GM12864 (cell line): ENCODE results near the gene ARHGEF40.

Source experiments
- DNase-seq: peaks from one replicate; pipeline ENCODE4 v3.0.0-alpha.2; 2011; ENCODE audit warnings: low read depth
- H3K4me3 ChIP-seq: 2 replicates; pipeline ENCODE4 v1.5.1; 2011; ENCODE audit warnings: mild to moderate bottlenecking, low read depth, low read length, control low read depth
- TF ChIP-seq, protein P1 (sequence below): IDR thresholded peaks from 2 replicates; pipeline ENCODE4 v1.5.1; 2011; ENCODE audit warnings: low read depth, mild to moderate bottlenecking, moderate library complexity, low read length, control low read depth, inconsistent platforms; ENCODE audit errors: missing control alignments

The ARHGEF40 gene

DNA sequence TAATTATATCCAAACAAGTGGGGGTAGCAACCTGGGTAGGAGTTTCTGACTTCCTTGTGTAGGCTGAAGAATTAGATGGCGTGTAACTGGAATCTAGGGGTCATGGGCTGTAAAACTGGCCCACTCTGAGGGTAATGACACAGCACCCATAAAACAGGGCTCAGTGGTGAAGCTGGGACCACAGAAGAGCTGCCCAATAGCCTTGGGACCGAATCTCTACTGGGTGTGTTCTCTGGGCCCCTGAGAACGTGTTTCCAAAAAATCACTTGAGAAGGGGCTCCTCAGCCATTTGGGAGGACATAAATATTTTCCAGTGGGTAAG is 8.8 kb upstream of the ARHGEF40 start:
- TF ChIP-seq, protein P1, sequence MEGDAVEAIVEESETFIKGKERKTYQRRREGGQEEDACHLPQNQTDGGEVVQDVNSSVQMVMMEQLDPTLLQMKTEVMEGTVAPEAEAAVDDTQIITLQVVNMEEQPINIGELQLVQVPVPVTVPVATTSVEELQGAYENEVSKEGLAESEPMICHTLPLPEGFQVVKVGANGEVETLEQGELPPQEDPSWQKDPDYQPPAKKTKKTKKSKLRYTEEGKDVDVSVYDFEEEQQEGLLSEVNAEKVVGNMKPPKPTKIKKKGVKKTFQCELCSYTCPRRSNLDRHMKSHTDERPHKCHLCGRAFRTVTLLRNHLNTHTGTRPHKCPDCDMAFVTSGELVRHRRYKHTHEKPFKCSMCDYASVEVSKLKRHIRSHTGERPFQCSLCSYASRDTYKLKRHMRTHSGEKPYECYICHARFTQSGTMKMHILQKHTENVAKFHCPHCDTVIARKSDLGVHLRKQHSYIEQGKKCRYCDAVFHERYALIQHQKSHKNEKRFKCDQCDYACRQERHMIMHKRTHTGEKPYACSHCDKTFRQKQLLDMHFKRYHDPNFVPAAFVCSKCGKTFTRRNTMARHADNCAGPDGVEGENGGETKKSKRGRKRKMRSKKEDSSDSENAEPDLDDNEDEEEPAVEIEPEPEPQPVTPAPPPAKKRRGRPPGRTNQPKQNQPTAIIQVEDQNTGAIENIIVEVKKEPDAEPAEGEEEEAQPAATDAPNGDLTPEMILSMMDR: no peak
- no peak overlapping the region for H3K4me3 ChIP-seq
- DNase-seq: no peak

DNA sequence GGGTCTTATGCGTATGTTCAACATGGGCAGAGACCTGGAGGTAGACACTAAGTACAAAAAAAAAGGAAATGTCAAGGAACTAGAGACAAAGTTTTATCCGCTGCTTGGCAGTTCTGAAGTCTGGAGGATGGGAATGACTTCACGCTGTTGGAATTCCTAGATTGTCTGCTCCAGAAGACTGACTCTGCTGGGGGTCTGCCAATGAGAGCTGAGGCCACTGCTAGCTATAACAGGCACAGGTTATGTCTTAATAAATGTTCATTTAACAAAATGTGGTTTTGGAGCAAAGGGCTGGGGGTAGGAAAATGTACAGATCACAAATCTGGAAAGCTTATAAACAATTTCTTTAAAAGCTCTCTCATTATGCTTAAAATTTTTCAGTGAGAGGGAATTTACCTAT is 6.6 kb upstream of the ARHGEF40 start:
- H3K4me3 ChIP-seq: no peak overlapping the region
- TF ChIP-seq, protein P1: no peak
- no peak for DNase-seq

DNA sequence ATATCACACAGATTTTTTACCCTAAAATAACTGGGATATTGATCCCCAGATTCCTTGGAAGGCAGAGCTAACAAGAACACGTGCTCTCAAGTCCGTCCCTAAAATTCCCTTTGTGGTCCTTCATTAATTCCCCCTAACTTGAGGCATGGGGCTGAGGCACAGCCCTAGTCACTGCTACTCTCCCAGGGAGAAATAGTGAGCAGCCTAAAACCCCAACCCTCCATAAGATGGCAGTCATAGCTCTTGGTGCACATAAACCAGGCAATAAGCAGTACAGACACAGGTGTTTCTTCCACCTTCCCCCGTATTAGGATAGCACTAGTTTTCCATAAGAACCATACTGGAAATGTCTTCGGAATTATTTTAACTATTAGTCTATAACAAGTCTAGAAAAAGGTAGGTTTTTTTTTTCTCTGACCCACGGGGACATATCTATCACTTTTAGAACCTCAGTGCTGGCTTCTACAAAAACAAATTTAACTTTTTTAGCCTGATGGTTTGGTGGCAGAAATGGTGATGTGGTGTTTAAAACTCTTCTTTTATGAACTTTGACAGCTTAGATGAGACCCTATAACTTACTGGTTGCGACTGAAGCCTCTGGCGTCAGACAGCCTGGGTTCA is 3.1 kb upstream of the ARHGEF40 start:
- DNase-seq: no peak
- TF ChIP-seq, protein P1: peak; percentile 43
- H3K4me3 ChIP-seq: no peak overlapping the region

DNA sequence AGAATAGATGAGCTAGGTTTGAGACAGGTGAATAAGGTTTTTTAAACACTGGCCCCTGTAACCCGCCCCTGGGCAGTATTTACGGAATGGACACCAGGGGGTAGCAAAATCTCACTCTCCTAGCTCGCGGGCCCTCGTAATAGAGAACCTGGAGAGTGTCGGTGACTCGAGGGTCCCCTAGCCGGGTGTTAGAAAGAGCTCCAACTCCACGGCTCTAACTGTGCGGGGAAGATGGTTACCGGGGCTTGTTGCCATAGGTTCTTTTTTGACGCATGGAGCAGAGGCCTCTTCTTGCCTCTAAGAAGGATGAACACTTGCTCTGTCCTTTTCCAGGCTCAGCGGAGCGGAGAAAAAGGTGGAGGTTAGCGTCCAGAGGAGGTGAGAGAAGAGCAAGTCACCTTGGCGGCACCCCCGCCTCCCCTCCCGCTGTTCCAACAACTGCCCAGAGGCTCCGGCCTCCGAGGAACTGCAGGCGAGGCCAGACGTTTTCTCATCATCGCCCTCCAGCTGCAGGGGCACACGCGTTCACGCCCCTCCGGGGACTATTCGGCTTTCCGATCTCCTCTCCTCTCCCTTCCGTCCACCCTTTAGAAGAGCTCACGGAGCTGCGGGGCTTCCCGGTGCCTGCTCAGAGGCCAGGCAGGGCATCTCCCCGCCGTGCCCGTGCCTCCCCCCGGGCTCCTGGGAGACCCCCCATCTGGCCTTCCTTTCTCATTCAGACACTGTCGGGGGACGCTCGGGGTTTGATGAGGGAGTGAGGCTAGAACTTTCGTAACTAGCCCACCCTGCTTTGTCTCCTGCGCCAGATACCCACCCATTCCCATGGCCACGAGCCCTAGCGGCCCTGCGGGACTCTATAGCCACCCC is 1.4 kb upstream of the ARHGEF40 start:
- TF ChIP-seq, protein P1: peak; percentile 34
- H3K4me3 ChIP-seq: no peak overlapping the region
- no peak for DNase-seq

DNA sequence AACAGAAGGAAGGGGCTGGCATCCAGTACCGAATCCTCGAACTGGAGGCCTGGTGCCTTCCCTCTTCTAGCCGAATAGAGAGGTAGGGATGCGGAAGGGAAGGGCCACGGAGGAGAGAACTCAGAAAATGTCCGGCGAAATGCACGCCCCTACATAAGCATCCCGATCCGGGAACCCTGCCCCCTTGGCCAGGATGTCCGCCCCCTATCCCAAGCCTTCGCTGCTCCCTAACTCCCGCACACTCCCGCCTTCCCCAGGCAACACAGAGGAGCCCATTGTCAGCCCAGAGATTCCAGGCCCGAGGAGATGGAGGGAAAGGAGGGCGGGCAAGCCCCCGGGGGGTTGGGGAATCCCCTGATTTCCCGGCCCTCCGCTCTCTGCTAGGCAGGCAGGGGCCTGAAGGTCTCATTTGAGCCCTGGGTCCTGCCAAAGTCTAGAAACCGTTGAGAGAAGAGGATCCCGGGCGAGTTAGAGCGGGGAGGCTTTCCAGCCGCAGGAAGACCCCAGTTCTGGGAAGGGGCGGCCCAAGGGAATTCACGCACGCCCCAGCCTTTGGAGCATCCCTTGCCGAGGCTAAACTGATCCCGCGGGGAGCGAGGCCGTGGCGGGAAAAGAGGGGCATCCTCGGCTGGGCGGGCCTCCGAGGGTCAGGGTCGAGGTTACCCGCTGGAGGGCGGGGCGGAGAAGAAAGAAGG is 569 bp upstream of the ARHGEF40 start:
- H3K4me3 ChIP-seq: no peak overlapping the region
- TF ChIP-seq, protein P1: no peak
- no peak for DNase-seq

DNA sequence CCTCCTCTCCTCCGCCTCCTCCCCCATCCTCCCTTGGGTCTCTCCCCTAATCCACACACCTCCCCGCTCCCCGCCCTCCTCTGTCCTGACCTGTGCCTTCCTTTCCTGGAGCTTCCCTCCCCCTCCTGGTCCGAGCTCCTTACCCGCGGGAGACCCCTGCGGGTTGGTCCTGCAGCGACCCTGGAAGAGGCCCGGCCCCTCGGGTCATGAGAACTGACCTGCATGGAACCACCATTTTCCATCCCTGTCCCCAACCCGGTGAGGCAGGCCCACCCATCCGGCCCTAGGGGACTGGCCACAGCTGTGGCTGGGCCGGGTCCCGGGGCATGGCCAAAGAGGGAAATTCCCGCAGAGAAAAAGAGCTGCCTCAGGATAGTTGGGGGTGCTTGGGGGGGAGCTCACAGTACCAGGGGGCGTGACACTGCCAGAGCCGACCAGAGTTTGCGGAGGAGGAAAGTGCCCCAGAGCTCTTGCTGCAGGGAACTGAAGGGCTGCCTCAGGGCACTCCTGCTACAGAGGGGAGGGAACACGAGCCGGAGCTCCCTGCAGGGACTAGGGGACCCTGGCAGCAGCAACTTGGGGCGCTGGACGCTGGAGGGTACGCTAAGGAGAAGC is 613 bp downstream of the ARHGEF40 start:
- TF ChIP-seq, protein P1: no peak
- H3K4me3 ChIP-seq: peak overlapping the region; percentile 27
- DNase-seq: no peak
